HT1080 (cell line): ENCODE measurements around the gene KCNAB1. TPM values are rescaled to one million over a fixed set of nuclear protein-coding genes. Genes with fewer than 3 reads are reported as not detected.
A peak's percentile ranks its signal among the peaks of the same experiment; 100 is the strongest.

ENCODE experiments used
- DNase-seq: peaks from one replicate; pipeline ENCODE4 v3.0.0-alpha.2; 2015; ENCODE audit warnings: low read depth
- total RNA-seq: library from RNA; depleted of rRNA; stranded (reverse); fragments of >200 nt; shearing (Covaris generic); gene quantifications from 2 replicates; pipeline ENCODE4 v1.2.3, GENCODE V29; 2014

KCNAB1 gene
- total RNA-seq, 1 experiment from 2014 or later: 1.9 TPM

DNA sequence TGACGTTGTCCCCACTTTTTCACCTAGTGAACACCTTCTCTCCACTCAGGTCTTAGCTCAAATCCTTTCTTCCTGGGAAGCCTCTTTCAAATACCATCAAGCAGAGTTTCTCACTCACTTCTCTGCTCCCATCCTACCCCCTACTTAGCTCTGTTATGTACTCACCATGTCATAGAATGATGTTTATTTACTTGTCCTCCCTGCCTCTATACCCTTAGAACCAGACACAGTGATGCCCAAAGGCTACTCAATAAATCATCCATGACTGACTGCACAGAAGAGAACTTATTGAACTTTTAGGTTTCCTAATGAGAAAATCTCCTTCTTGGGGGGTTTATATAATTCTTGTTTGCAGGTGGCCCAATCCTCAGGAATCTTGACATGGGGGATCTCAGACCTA lies 280.4 kb downstream of the KCNAB1 start:
- DNase-seq: no peak

DNA sequence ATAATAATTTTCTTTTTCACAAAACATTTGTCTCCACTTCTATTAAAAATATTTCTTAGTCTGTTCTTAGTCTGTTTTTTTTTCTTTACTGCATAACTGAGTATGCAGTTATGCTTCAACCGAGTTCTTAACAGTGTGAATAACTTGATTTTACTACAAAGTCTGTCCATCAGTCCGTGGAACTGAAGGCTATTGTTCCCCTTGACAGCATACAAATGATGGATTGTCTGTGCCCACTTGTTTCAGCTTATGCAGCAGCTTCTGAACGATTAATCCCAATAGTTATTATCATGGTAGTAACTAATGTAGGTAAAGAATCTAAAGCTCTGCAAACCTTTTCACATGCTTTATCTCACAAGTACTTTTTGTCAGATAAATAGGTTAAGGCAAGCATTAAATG lies 283.8 kb downstream of the KCNAB1 start:
- no peak for DNase-seq

DNA sequence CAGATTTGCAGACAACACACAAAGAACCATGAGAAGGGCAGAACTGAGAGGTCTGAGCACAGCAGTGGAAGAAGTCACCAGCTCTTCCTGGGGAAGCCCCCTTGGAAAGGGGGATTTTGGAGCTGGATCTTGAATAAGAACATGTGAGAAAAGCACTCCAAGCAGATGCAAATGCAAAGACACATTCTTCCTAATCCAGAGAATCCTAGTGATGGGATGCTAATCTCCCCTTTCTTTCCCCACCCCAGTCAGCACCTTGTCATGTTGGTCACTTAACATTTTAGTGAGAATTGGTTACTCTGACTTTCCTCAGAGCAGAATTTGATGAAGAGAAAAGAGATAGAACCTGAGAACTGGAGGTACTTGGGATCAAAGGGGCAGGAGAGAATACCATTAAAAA lies 286.0 kb downstream of the KCNAB1 start:
- DNase-seq: no peak

DNA sequence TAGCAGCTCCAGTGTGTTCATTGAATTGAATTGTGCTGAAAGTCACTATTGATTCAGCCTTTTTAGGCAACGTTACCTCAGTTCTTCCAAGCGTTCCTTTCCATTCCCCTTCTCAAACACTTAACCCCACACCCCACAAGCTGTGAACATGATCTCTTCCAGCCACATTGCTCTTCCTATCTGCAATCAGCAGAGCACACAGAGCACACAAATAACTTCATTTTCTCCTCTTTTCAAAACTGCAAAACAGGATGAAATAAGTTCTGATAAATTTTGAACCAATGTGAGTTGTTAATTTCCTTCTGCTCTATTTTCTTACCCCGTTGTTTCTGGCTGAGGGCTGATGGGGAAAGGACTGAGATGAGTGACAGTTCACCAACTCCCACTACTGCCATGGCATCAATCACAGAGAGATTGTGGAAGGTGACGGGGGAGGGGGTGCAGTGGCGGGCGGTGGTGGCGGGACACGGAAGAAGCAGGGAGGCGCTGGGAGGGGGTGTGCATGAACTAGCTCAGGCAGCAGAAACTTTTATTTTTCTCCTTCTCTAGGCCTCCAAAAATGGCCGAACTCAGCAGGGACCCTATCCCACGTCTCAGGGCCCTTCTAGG lies 287.3 kb downstream of the KCNAB1 start:
- no peak for DNase-seq

DNA sequence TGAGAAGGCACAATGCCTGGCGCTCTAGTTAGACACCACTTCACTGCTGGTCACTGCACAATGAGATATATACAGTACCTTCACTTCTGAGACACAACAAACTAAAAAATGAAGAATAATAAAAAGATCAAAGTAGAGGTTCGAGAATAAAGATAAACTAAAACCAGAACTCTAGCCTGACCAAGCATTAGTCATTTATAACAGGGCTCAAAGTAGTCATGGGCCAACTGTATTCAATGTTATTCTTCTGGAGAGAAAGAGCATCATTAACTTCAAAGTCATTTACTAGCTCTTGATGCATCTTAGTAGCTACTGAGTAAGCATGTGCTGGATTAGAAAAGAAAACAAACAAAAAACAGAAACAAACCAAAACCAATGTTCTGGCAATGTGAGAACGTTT lies 289.3 kb downstream of the KCNAB1 start:
- no peak for DNase-seq

DNA sequence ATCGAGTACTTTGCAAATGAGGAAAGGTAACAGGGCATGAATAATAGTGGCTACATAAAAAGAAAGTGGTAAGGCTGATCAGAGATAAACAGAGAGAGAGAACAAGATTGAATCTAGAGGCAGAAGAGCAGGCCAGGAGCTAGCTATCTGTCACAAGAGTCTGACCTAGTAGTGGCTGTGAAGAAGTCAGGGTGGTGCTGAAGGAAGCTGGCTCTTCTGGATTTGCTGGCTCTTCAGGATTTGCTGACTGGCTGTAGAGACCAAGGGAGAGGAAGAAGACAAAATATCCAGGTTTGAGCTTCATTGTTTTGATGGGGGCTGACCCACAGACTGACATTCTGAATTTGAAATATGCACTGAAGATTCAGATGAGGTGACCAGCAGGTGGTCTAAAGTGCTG lies 292.2 kb downstream of the KCNAB1 start:
- no peak for DNase-seq

DNA sequence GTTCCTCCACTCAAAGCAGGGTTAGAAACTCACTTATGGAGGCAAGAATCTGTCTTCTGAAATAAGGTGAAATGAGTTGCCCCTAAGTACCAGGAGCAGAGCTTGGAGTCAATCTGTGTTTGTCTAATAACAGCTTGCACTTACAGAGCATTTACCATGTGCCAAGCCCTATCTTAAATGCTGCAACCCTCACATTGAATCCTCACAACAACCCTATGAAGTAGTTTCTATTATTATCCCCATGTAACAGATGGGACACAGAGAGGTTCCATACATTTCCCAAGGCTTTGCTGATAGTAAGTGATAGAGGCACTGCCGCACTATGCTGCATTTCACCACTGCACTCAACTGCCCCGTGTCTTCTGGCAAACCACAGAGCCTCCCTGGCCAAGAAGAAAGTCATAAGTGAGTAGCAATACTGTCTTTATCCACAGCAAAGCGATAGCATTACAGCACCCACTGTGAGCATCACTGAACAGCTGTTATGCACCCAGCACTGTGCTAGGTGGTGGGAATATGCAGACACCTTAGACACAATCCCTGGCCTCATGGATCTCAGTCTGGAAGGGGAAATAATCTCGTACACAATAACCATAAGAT lies 293.0 kb downstream of the KCNAB1 start:
- no peak for DNase-seq

DNA sequence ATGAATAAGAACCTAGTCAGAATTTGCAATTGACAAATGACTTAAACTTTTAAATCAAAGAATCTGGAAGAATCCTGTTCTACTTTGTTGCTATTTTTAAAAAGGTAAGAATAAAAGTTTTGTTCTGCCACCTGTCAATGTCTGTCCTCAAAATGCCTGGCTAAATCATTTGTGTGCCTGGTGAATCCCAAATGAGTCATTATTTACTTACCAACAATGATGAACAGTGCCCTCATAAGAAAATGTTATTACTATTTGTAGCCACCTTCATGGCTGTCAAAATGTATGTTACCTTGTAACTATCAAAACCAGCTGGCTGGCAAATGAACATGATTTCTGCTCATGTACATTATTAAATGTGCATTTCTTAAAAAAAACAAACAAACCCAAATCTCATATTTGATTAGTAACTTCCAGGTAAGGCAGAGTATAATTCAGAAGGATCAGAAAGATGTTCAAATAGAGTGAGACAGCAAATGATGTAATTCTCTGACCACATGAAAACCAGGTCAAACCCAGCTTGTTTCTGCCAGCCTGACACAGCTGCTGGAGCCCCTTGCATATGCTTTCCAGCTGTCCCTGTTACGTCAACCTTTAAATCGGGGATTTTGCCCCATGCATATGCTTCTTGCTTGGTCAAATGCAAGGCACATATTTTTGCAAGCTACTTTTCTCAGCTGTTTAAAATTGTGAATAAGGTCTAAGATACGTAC lies 296.6 kb downstream of the KCNAB1 start:
- no peak for DNase-seq

DNA sequence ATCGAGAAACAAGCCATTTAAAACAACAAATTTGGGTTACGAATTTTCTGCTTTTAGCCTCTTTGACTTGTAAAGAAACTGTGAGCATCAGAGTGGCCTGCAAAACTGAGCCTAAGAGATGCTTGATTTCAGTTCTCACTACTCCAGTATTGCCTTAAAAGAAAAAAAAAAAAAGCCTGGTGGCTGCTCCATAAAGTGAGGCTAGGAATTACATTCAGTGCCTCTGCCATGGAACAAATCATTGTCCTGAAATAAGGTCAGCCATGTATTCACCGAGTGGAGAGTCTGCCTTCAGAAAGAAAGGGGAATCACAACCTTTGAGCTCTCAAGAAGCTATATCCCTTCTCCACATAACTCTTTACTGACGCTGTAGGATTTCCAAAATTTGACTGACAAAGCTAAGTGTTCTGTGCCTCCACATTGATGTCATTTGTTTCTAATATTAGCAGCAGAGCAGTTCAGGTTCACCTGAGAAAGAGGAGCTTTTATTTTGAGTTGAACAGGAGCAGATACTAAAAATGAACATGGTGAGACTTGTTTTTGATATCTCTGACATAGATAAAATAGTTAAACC lies 297.3 kb downstream of the KCNAB1 start:
- no peak for DNase-seq

DNA sequence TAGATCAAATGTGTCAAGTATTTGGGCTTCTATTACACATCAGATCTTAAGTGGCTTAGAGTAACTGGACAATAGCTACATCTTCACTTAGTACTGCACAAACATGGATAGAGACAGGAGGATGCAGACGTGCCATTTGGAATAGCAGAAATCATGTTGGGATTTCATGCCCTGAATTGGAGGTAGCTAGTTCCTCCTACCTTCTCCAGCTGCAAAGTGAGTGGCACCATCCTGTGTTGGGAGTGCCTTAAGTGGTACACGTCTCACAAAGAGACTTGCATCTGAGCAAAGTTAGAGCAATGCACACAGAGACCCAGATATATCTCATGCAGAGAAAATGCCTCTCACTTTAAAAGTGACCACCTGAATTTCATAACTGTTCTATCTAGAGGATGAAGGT lies 298.1 kb downstream of the KCNAB1 start:
- DNase-seq: no peak

DNA sequence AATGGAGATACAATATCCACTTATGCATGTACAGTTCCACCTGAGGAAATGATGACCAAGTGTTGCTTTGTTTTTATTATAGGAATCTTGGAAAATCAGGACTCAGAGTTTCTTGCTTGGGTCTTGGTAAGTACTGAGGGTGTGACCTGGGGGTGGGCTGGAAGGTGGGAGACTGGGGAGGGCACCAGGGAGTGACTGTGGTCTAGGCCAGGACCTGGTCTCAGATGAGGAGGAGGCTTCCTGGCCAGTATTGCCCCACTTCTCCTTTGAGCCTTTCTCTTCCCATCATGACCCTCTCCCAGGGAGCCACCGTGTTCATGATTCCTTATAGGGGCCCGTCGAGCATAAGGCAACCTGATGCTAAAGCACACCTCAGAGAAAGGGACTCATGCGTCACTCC lies 301.2 kb downstream of the KCNAB1 start:
- no peak for DNase-seq

DNA sequence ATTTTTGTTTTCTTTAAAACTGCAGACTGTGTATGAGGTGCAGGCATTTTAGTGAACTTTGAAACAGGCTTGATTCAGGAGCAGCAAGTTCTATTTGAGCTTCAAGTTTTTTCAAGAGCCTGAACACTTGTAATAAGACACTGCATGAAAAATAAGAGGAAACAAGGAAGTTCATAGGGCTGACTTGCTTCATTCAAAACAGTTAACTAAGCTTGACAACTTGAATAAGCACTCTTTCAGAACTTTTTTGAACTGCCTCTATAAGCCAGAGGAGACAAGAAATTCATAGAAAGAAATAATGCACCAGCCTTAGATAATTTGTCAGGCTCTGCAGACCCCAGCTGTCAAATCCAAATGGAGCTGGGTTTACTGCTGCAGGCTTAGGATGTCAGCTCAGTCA lies 304.4 kb downstream of the KCNAB1 start:
- no peak for DNase-seq

DNA sequence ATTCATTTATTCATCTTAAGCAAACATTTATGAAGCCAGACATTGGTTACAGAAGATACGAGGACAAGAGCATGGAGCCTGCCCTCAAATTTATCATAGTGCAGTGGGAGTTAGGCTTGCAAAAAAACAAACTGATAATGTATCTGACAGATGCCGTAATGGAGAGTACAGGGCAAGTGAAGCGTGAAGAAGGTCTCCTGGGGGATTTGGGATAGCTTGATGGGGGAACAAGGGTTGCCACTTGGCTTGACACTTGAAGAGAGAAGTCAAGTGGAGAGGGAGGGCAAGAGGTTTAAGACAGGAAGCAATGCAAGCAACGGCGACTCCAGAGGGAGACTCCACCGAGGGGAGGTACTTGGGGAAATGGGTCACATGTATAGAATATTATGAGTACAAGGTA lies 305.3 kb downstream of the KCNAB1 start:
- no peak for DNase-seq

DNA sequence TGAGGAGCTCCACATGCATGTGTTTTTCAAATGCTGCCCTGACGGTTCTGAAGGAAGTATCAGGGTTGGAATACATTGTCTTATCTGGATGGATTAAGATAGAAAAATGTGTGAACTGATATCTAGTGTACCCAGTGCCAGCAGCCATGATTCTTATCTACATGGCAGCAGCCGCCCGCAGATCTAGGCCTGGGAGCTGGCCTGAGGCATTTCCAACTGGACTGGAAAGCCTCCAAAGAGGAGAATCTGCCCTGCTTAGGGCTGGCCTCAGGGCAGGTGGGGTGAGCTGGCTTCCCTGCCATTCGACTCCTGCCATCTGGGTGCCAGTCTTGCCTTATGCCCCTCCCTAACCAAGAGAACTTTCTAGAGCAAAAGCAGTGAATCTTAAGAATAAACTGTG lies 308.7 kb downstream of the KCNAB1 start:
- DNase-seq: no peak

DNA sequence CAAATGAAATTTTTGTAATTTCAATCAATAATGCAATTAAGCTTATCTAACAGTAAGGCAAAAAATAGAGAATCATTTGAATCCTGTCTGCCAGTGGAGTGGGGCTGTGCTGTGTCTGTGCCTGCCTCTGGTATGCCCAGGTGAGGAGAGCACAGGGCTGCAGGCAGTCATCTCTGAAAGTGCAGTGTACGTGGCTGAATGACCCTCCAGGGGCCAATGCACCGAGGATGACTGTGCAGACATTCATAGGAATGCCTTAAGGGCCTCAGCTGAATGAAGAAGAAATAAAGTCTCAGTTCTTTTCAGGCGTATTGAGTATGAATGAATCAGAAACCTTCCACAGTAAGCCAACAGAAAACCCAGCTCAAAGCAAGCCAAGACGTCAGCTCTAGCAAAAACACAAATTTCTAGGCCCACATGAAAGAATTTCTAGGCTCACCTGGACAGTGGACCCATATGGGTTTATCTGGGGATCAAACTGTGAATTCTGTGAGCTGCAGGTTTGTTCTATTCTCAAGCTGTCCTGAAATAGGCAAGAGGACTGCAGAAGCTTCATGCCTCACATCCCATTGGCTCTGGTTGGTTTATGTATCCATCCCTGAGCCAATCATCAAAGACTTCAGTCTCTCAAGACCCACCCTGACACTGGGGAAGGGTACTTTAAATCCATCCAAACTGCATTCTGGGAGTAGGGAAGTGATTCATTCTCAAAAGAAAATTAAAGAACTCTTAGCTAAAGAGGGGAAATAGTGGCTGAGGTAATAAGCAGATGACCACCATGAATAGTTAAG lies 311.2 kb downstream of the KCNAB1 start:
- peak; percentile 22 for DNase-seq

DNA sequence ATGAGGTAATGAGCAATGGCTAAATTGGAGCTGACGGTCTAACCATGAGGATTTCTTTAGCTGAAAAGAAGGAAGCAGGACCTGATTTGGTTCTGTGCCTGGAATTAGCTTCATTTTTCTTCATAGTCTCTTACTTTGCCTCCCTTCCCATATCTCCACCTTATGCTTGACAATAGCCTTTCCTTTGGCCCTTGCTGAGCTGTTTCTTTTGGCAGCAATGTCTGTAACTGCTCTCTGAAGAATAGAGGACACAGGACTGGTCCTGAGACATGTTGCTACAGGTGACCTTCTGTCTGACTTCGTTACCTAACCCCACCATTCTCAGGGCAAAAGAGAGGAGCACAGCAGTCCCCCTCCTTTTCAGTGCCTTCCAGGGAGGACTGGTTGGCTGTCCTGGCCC lies 312.2 kb downstream of the KCNAB1 start:
- DNase-seq: no peak

DNA sequence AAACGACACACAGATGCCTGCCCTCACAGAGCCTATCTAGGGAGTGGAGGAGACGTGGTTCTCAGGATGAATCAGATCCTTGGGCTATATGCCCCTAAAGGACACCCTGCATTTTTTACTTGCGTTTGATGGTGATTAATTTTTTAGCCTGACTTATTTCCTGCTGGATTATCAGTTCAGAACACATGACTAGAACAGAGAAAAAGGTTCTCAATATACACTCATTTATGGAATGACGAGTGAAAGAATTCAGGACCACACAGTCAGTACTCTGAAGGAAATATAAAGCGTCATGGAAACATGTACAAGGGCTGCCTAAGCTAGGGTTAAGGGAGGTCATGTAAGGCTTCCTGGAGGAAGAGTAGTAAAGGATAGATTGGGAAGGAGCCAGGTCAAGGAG lies 312.8 kb downstream of the KCNAB1 start:
- DNase-seq: peak; percentile 82

DNA sequence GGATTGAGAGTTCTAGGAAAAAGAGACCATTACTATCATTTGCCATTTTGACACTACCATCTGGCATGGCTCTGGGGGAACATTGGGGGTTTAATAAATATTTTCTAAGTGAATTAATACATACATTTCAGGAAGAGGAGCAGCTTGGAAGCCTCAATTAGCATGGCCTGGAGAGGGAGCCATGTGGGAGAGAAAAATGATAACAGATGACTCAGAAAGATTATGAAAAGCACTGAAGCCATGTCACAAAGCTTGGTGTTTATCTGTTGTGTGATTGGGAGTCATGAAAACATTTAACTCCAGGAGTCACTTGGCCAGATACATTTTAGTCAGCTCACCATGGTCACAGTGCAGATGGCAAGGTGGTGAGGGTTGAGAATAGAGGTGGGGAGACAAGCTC lies 313.5 kb downstream of the KCNAB1 start:
- no peak for DNase-seq

DNA sequence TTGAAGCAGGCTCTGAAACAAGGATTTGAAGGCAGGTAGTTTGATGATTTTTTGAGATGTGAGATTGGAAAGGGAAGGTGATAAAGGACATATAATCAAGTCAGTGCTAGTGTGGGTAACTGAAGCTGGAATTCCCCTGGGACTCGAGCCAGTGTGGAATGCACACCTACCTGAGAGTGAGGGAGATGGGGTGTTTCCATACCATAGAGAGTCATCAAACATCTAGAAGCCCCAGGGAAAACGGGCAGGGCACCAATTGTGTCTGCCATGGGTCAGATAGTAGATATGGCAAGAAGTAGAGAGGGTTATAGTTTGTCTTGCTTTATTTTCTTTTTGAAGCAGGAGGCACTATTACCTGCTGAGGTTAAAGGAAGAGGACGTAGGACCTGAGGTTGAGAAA lies 314.5 kb downstream of the KCNAB1 start:
- DNase-seq: no peak

DNA sequence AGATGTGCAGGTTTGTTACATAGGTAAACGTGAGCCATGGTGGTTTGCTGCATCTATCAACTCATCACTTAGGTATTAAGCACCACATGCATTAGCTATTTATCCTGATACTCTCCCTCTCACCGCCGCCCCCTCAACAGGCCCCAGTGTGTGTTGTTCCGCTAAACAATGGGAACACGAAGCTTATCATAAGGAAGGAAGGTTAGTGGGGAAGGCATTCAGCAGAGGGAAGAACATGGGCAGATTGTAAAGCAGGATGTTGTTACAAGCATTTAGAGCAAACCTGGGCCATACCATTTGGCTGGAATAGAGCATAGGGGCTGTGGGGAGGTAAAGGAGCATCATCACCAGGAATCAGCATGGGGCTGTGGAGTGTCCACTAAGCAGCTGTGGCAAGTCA lies 322.7 kb downstream of the KCNAB1 start:
- no peak for DNase-seq

DNA sequence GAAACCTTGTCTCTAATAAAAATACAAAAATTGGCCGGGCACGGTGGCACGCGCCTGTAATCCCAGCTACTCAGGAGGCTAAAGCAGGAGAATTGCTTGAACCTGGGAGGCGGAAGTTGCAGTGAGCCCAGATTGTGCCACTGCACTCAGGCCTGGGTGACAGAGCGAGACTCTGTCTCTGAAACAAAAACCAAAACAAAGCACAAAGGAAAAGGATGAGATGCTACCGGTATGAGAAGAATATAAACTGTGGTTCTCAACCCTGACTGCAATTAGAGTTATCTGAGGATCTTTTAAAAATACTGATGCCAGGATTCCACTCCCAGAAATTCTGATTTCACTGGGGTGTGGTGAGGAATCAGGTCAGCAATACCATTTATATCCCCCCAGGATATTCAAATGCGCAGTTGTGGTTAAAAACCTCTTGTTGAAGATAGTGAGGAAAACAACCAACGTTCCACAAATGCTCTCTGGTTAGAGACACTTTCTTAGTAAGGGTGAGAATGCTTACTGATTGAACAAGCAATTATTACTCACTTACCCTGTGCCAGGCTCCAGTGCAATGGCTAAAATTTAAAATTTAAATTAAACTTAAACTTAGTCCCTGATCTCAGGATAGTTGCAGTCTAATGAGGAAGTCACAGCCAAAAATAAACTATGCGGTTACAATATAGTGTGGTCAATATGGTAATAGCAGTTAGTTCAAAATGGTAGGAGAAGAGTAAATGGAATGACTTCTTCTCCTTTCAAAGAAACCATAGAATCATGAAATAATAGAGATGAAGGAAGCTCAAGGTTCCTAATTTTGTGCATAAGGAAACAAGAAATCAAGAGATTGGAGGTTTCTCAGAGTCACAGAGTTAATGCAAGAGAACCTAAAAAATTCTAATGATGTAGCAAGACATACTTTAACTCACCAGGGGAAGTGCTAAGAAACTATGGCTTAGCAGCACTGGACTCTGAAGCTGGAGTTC lies 325.0 kb downstream of the KCNAB1 start:
- DNase-seq: peak; percentile 22
